ENCODE measurements around the gene TRAPPC6A.

The TRAPPC6A gene

GRCh38 chr19:45150751-45151281, 27.2 kb downstream of the TRAPPC6A start:
- no peak overlapping the region for H3K27ac ChIP-seq (ENCODE audit: low read depth, low read length)
- H3K4me1 ChIP-seq (ENCODE audit: control insufficient read depth in 5 of 5, insufficient read depth in 5 of 5, low read length in 5 of 5) = peaks cover 0 to 28% (median 27%) of the 10 kb centered on the region in 5 donors
- H3K9ac ChIP-seq (ENCODE audit: low read length in 5 of 5) = no peak overlapping the region
- no peaks in the 10 kb centered on the region for H3K9me3 ChIP-seq (ENCODE audit: control insufficient read depth in 5 of 5, low read length in 5 of 5)
- H3K27me3 ChIP-seq (ENCODE audit: control insufficient read depth in 5 of 5, insufficient read depth in 4 of 5, low read length in 5 of 5) = peaks cover 23 to 49% (median 40%) of the 10 kb centered on the region in 5 donors
- H3K36me3 ChIP-seq (ENCODE audit: control insufficient read depth in 5 of 5, insufficient read depth in 5 of 5, low read length in 5 of 5) = peaks cover 0 to 15% (median 7%) of the 10 kb centered on the region in 5 donors
- no peak overlapping the region for H3K4me3 ChIP-seq (ENCODE audit: low read depth in 1 of 5, low read length in 5 of 5)

DNA sequence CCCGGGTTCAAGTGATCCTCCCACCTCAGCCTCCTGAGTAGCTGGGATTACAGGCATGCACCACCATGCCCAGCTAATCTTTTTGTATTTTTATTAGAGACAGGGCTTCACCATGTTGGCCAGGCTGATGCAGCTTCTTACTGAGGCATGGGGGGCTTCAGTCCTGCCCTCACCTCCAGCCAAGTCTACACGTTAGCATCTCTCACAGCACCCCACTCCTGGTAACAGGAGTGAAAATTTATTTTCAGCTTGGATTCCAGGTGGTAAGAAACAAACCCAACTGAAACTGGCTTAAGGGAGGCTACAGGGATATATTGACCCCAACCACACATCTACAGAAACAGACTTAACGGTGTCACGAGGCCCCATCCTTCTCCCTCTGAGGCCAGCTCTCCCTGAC, 27.9 kb downstream of the TRAPPC6A start:
- Histone ChIP-seq H3K4me3 (ENCODE audit: low read depth in 1 of 5, low read length in 5 of 5) (no peak overlapping the region), H3K9ac (ENCODE audit: low read length in 5 of 5) (no peak overlapping the region), H3K4me1 (ENCODE audit: control insufficient read depth in 5 of 5, insufficient read depth in 5 of 5, low read length in 5 of 5) (peaks cover 0 to 28% (median 27%) of the 10 kb centered on the region in 5 donors), H3K27ac (ENCODE audit: low read depth, low read length) (no peak overlapping the region), H3K27me3 (ENCODE audit: control insufficient read depth in 5 of 5, insufficient read depth in 4 of 5, low read length in 5 of 5) (peaks cover 21 to 43% (median 36%) of the 10 kb centered on the region in 5 donors), H3K9me3 (ENCODE audit: control insufficient read depth in 5 of 5, low read length in 5 of 5) (no peaks in the 10 kb centered on the region), H3K36me3 (ENCODE audit: control insufficient read depth in 5 of 5, insufficient read depth in 5 of 5, low read length in 5 of 5) (peaks cover 0 to 20% (median 11%) of the 10 kb centered on the region in 5 donors)

- Histone ChIP-seq H3K27ac (ENCODE audit: low read depth, low read length) (no peak overlapping the region), H3K9ac (ENCODE audit: low read length in 5 of 5) (no peak overlapping the region), H3K27me3 (ENCODE audit: control insufficient read depth in 5 of 5, insufficient read depth in 4 of 5, low read length in 5 of 5) (peaks cover 17 to 38% (median 32%) of the 10 kb centered on the region in 5 donors), H3K4me3 (ENCODE audit: low read depth in 1 of 5, low read length in 5 of 5) (no peak overlapping the region), H3K9me3 (ENCODE audit: control insufficient read depth in 5 of 5, low read length in 5 of 5) (no peaks in the 10 kb centered on the region), H3K4me1 (ENCODE audit: control insufficient read depth in 5 of 5, insufficient read depth in 5 of 5, low read length in 5 of 5) (peaks cover 0 to 26% (median 25%) of the 10 kb centered on the region in 5 donors), H3K36me3 (ENCODE audit: control insufficient read depth in 5 of 5, insufficient read depth in 5 of 5, low read length in 5 of 5) (peaks cover 0 to 27% (median 17%) of the 10 kb centered on the region in 5 donors)
These were observed 28.9 kb downstream of the TRAPPC6A start for GRCh38 chr19:45149129-45149528.

GRCh38 chr19:45147835-45148676, 30.0 kb downstream of the TRAPPC6A start:
- H3K27me3 ChIP-seq (ENCODE audit: control insufficient read depth in 5 of 5, insufficient read depth in 4 of 5, low read length in 5 of 5) = peaks cover 7 to 28% (median 22%) of the 10 kb centered on the region in 5 donors
- peaks cover 0 to 15% (median 14%) of the 10 kb centered on the region in 5 donors for H3K4me1 ChIP-seq (ENCODE audit: control insufficient read depth in 5 of 5, insufficient read depth in 5 of 5, low read length in 5 of 5)
- no peak overlapping the region for H3K4me3 ChIP-seq (ENCODE audit: low read depth in 1 of 5, low read length in 5 of 5)
- H3K36me3 ChIP-seq (ENCODE audit: control insufficient read depth in 5 of 5, insufficient read depth in 5 of 5, low read length in 5 of 5) = peaks cover 0 to 34% (median 23%) of the 10 kb centered on the region in 5 donors
- no peaks in the 10 kb centered on the region for H3K9me3 ChIP-seq (ENCODE audit: control insufficient read depth in 5 of 5, low read length in 5 of 5)
- no peak overlapping the region for H3K27ac ChIP-seq (ENCODE audit: low read depth, low read length)
- H3K9ac ChIP-seq (ENCODE audit: low read length in 5 of 5) = no peak overlapping the region

GRCh38 chr19:45146741-45147205, 31.3 kb downstream of the TRAPPC6A start:
- Histone ChIP-seq H3K9ac (ENCODE audit: low read length in 5 of 5) (no peak overlapping the region), H3K4me1 (ENCODE audit: control insufficient read depth in 5 of 5, insufficient read depth in 5 of 5, low read length in 5 of 5) (peaks cover 0 to 2% (median 1%) of the 10 kb centered on the region in 5 donors), H3K9me3 (ENCODE audit: control insufficient read depth in 5 of 5, low read length in 5 of 5) (no peaks in the 10 kb centered on the region), H3K27me3 (ENCODE audit: control insufficient read depth in 5 of 5, insufficient read depth in 4 of 5, low read length in 5 of 5) (peaks cover 3 to 15% (median 11%) of the 10 kb centered on the region in 5 donors), H3K36me3 (ENCODE audit: control insufficient read depth in 5 of 5, insufficient read depth in 5 of 5, low read length in 5 of 5) (peaks cover 0 to 47% (median 36%) of the 10 kb centered on the region in 5 donors), H3K27ac (ENCODE audit: low read depth, low read length) (no peak overlapping the region), H3K4me3 (ENCODE audit: low read depth in 1 of 5, low read length in 5 of 5) (no peak overlapping the region)

- H3K27me3 ChIP-seq (ENCODE audit: control insufficient read depth in 5 of 5, insufficient read depth in 4 of 5, low read length in 5 of 5) = peaks cover under 1 to 10% (median 6%) of the 10 kb centered on the region in 5 donors
- no peak overlapping the region for H3K4me3 ChIP-seq (ENCODE audit: low read depth in 1 of 5, low read length in 5 of 5)
- peaks cover 0 to 52% (median 41%) of the 10 kb centered on the region in 5 donors for H3K36me3 ChIP-seq (ENCODE audit: control insufficient read depth in 5 of 5, insufficient read depth in 5 of 5, low read length in 5 of 5)
- no peaks in the 10 kb centered on the region for H3K4me1 ChIP-seq (ENCODE audit: control insufficient read depth in 5 of 5, insufficient read depth in 5 of 5, low read length in 5 of 5)
- no peaks in the 10 kb centered on the region for H3K9me3 ChIP-seq (ENCODE audit: control insufficient read depth in 5 of 5, low read length in 5 of 5)
- no peak overlapping the region for H3K27ac ChIP-seq (ENCODE audit: low read depth, low read length)
- H3K9ac ChIP-seq (ENCODE audit: low read length in 5 of 5) = no peak overlapping the region
These were observed 31.8 kb downstream of the TRAPPC6A start for GRCh38 chr19:45146251-45146650.

DNA sequence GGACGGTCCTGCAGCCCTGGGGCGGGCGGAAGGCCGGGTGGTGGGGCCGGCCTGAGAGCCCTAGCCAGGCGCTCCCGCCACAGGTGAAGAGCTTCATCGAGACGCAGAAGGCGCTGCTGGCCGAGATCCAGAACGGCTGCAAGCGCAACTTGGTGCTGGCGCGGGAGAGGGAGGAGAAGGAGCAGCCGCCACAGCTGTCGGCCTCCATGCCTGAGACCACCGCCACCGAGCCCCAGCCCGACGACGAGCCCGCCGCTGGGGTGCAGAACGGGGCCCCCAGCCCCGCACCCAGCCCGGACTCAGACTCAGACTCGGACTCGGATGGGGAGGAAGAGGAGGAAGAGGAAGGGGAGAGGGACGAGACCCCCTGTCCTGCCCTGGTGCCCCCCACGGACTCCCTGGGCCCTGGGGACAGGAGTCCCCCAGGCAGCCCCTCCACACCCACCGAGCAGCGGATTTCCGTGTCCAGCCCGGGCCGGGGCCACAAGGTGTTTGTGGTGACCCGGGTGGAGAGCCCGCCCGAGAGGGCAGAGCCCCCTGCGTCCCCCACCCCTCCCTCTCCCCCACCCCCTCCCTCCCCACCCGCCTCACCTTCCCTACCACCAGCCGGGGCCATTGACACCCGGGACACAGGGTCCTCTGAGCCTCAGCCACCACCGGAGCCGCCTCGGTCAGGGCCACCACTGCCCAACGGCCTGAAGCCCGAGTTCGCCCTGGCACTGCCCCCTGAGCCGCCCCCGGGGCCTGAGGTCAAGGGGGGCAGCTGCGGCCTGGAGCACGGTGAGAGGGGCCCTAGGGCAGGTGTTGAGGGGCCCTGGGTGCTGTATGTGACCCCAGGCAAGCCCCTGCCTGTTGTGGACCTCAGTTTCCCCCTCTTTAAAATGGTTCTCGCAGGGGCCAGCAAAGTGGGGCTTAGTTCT, 32.5 kb downstream of the TRAPPC6A start:
- H3K36me3 ChIP-seq (ENCODE audit: control insufficient read depth in 5 of 5, insufficient read depth in 5 of 5, low read length in 5 of 5) = peaks cover 0 to 59% (median 47%) of the 10 kb centered on the region in 5 donors
- H3K4me1 ChIP-seq (ENCODE audit: control insufficient read depth in 5 of 5, insufficient read depth in 5 of 5, low read length in 5 of 5) = no peaks in the 10 kb centered on the region
- no peaks in the 10 kb centered on the region for H3K9me3 ChIP-seq (ENCODE audit: control insufficient read depth in 5 of 5, low read length in 5 of 5)
- no peak overlapping the region for H3K27ac ChIP-seq (ENCODE audit: low read depth, low read length)
- no peak overlapping the region for H3K4me3 ChIP-seq (ENCODE audit: low read depth in 1 of 5, low read length in 5 of 5)
- no peak overlapping the region for H3K9ac ChIP-seq (ENCODE audit: low read length in 5 of 5)
- peaks cover 0 to 3% (median 0%) of the 10 kb centered on the region in 5 donors for H3K27me3 ChIP-seq (ENCODE audit: control insufficient read depth in 5 of 5, insufficient read depth in 4 of 5, low read length in 5 of 5)

- peaks cover 0 to 59% (median 47%) of the 10 kb centered on the region in 5 donors for H3K36me3 ChIP-seq (ENCODE audit: control insufficient read depth in 5 of 5, insufficient read depth in 5 of 5, low read length in 5 of 5)
- no peak overlapping the region for H3K27ac ChIP-seq (ENCODE audit: low read depth, low read length)
- H3K27me3 ChIP-seq (ENCODE audit: control insufficient read depth in 5 of 5, insufficient read depth in 4 of 5, low read length in 5 of 5) = no peaks in the 10 kb centered on the region
- H3K4me3 ChIP-seq (ENCODE audit: low read depth in 1 of 5, low read length in 5 of 5) = no peak overlapping the region
- no peak overlapping the region for H3K9ac ChIP-seq (ENCODE audit: low read length in 5 of 5)
- no peaks in the 10 kb centered on the region for H3K4me1 ChIP-seq (ENCODE audit: control insufficient read depth in 5 of 5, insufficient read depth in 5 of 5, low read length in 5 of 5)
- H3K9me3 ChIP-seq (ENCODE audit: control insufficient read depth in 5 of 5, low read length in 5 of 5) = no peaks in the 10 kb centered on the region
These were observed 33.4 kb downstream of the TRAPPC6A start for GRCh38 chr19:45144431-45145269.

GRCh38 chr19:45142726-45143110, 35.3 kb downstream of the TRAPPC6A start:
- H3K9me3 ChIP-seq (ENCODE audit: control insufficient read depth in 5 of 5, low read length in 5 of 5) = no peaks in the 10 kb centered on the region
- no peak overlapping the region for H3K27ac ChIP-seq (ENCODE audit: low read depth, low read length)
- no peak overlapping the region for H3K4me3 ChIP-seq (ENCODE audit: low read depth in 1 of 5, low read length in 5 of 5)
- peaks cover 0 to 59% (median 47%) of the 10 kb centered on the region in 5 donors for H3K36me3 ChIP-seq (ENCODE audit: control insufficient read depth in 5 of 5, insufficient read depth in 5 of 5, low read length in 5 of 5)
- H3K27me3 ChIP-seq (ENCODE audit: control insufficient read depth in 5 of 5, insufficient read depth in 4 of 5, low read length in 5 of 5) = no peaks in the 10 kb centered on the region
- H3K9ac ChIP-seq (ENCODE audit: low read length in 5 of 5) = peak overlapping the region in 1 of 5 donors; percentile 17
- H3K4me1 ChIP-seq (ENCODE audit: control insufficient read depth in 5 of 5, insufficient read depth in 5 of 5, low read length in 5 of 5) = no peaks in the 10 kb centered on the region
